ENCODE results near the gene RPL18. TPM values are rescaled to one million over a fixed set of nuclear protein-coding genes. Genes with fewer than 3 reads are reported as not detected.

RPL18 gene
- total RNA-seq, 2 experiments from 2014 or later = 2,095 to 2,140 TPM

- no peaks in the 10 kb centered on the region for H3K9me3 Mint-ChIP-seq
- ChIA-PET CTCF (no interaction called here), POLR2A (no interaction called here)
- peaks cover 4% of the 10 kb centered on the region for H3K36me3 Mint-ChIP-seq
- DNase-seq = no peak
- no peak overlapping the region for H3K27ac Mint-ChIP-seq
- intact Hi-C loops (cut with micrococcal nuclease) = no loop called here
- H3K4me3 Mint-ChIP-seq = no peak overlapping the region
- peaks cover 35% of the 10 kb centered on the region for H3K4me1 Mint-ChIP-seq (ENCODE audit: low read depth)
- no peaks in the 10 kb centered on the region for H3K27me3 Mint-ChIP-seq
These were observed 23.9 kb upstream of the RPL18 start for GRCh38 chr19:48642862-48643261.

GRCh38 chr19:48641850-48642249 is 22.9 kb upstream of the RPL18 start:
- intact Hi-C loops (cut with micrococcal nuclease) = no loop called here
- Mint-ChIP-seq H3K9me3 (no peaks in the 10 kb centered on the region), H3K4me1 (ENCODE audit: low read depth) (peaks cover 39% of the 10 kb centered on the region), H3K27ac (no peak overlapping the region), H3K36me3 (peaks cover 4% of the 10 kb centered on the region), H3K4me3 (no peak overlapping the region), H3K27me3 (no peaks in the 10 kb centered on the region)
- POLR2A ChIA-PET = no interaction called here
- DNase-seq = no peak
- CTCF ChIA-PET = no interaction called here

GRCh38 chr19:48639483-48640375 is 20.8 kb upstream of the RPL18 start:
- POLR2A ChIA-PET = no interaction called here
- DNase-seq = peak; percentile 28
- intact Hi-C loops (cut with micrococcal nuclease) = loop anchor here (2.0 kb wide), 1 partner anchor 1237 kb away; the partner anchor contains the start of genes AKT1S1 and TBC1D17
- Mint-ChIP-seq H3K4me3 (peak overlapping the region; percentile 64), H3K36me3 (peaks cover 4% of the 10 kb centered on the region), H3K4me1 (ENCODE audit: low read depth) (peaks cover 37% of the 10 kb centered on the region), H3K27ac (no peak overlapping the region), H3K9me3 (no peaks in the 10 kb centered on the region), H3K27me3 (no peaks in the 10 kb centered on the region)
- CTCF ChIA-PET = no interaction called here

- Mint-ChIP-seq H3K27me3 (no peaks in the 10 kb centered on the region), H3K4me3 (no peak overlapping the region), H3K36me3 (peaks cover 4% of the 10 kb centered on the region), H3K4me1 (ENCODE audit: low read depth) (peaks cover 39% of the 10 kb centered on the region), H3K9me3 (no peaks in the 10 kb centered on the region), H3K27ac (peak overlapping the region; percentile 98)
- ChIA-PET POLR2A (no interaction called here), CTCF (no interaction called here)
- peak; percentile 28 for DNase-seq
- intact Hi-C loops (cut with micrococcal nuclease) = loop anchor here (2.0 kb wide), 1 partner anchor 1238 kb away; the partner anchor contains the start of genes AKT1S1 and TBC1D17
These were observed 19.9 kb upstream of the RPL18 start for GRCh38 chr19:48638831-48639381.

GRCh38 chr19:48637948-48638830 is 19.2 kb upstream of the RPL18 start:
- H3K4me1 Mint-ChIP-seq (ENCODE audit: low read depth) = peaks cover 41% of the 10 kb centered on the region
- peaks cover 4% of the 10 kb centered on the region for H3K36me3 Mint-ChIP-seq
- no peaks in the 10 kb centered on the region for H3K9me3 Mint-ChIP-seq
- intact Hi-C loops (cut with micrococcal nuclease) = loop anchor here (1.0 to 2.0 kb wide), 2 partner anchors 8 to 1239 kb away; partner anchors contain the start of genes AKT1S1, CA11 and TBC1D17
- ChIA-PET POLR2A (interaction anchor here (1.2 kb wide), 1 partner anchor 7 kb away, joined by 3 read pairs; no protein-coding TSS in a partner anchor), CTCF (no interaction called here)
- H3K4me3 Mint-ChIP-seq = peak overlapping the region; percentile 87
- DNase-seq = peak; percentile 87
- H3K27ac Mint-ChIP-seq = peak overlapping the region; percentile 98
- no peaks in the 10 kb centered on the region for H3K27me3 Mint-ChIP-seq

- peak overlapping the region; percentile 87 for H3K4me3 Mint-ChIP-seq
- H3K27ac Mint-ChIP-seq = peak overlapping the region; percentile 98
- no peaks in the 10 kb centered on the region for H3K9me3 Mint-ChIP-seq
- POLR2A ChIA-PET = interaction anchor here (1.2 kb wide), 1 partner anchor 8 kb away, joined by 3 read pairs; no protein-coding TSS in a partner anchor
- peak; percentile 99 for DNase-seq
- peaks cover 47% of the 10 kb centered on the region for H3K4me1 Mint-ChIP-seq (ENCODE audit: low read depth)
- no peaks in the 10 kb centered on the region for H3K27me3 Mint-ChIP-seq
- CTCF ChIA-PET = no interaction called here
- intact Hi-C loops (cut with micrococcal nuclease) = loop anchor here (1.0 kb wide), 1 partner anchor 9 kb away; the partner anchor contains the start of gene CA11
- H3K36me3 Mint-ChIP-seq = peaks cover 4% of the 10 kb centered on the region
These were observed 18.5 kb upstream of the RPL18 start for GRCh38 chr19:48637449-48637947.

- ChIA-PET CTCF (interaction anchor here (1.0 to 1.1 kb wide), 2 partner anchors 8 to 13 kb away, joined by 3 read pairs; no protein-coding TSS in a partner anchor), POLR2A (interaction anchor here (1.2 kb wide), 1 partner anchor 9 kb away, joined by 3 read pairs; no protein-coding TSS in a partner anchor)
- intact Hi-C loops (cut with micrococcal nuclease) = loop anchor here (1.0 kb wide), 1 partner anchor 9 kb away; the partner anchor contains the start of gene CA11
- no peak for DNase-seq
- Mint-ChIP-seq H3K27me3 (no peaks in the 10 kb centered on the region), H3K4me3 (peak within 1 kb of the TSS; percentile 87), H3K9me3 (no peaks in the 10 kb centered on the region), H3K36me3 (peaks cover 4% of the 10 kb centered on the region), H3K27ac (peak within 1 kb of the TSS; percentile 98), H3K4me1 (ENCODE audit: low read depth) (peaks cover 49% of the 10 kb centered on the region)
These were observed 18.0 kb upstream of the RPL18 start, which contains the start of gene DBP for GRCh38 chr19:48636859-48637448. Gene DBP (minus strand): TSS chr19:48637379. CDS start chr19:48636994, 385 bp downstream.

- CTCF ChIA-PET = interaction anchor here (1.0 to 1.1 kb wide), 2 partner anchors 9 to 12 kb away, joined by 3 read pairs; no protein-coding TSS in a partner anchor
- Mint-ChIP-seq H3K27ac (peak overlapping the region; percentile 80), H3K9me3 (no peaks in the 10 kb centered on the region), H3K36me3 (peaks cover 7% of the 10 kb centered on the region), H3K27me3 (no peaks in the 10 kb centered on the region), H3K4me1 (ENCODE audit: low read depth) (peaks cover 53% of the 10 kb centered on the region), H3K4me3 (peak overlapping the region; percentile 87)
- POLR2A ChIA-PET = interaction anchor here (1.2 kb wide), 1 partner anchor 9 kb away, joined by 3 read pairs; no protein-coding TSS in a partner anchor
- DNase-seq = peak; percentile 40
- intact Hi-C loops (cut with micrococcal nuclease) = loop anchor here (2.0 kb wide), 2 partner anchors 303 to 329 kb away; partner anchors contain the start of gene FTL
These were observed 17.2 kb upstream of the RPL18 start for GRCh38 chr19:48635966-48636858.

GRCh38 chr19:48635263-48635965 is 16.4 kb upstream of the RPL18 start:
- ChIA-PET CTCF (no interaction called here), POLR2A (interaction anchor here (2.7 kb wide), 1 partner anchor 11 kb away, joined by 8 read pairs; no protein-coding TSS in a partner anchor)
- H3K36me3 Mint-ChIP-seq = peaks cover 7% of the 10 kb centered on the region
- DNase-seq = peak; percentile 82
- H3K4me1 Mint-ChIP-seq (ENCODE audit: low read depth) = peaks cover 53% of the 10 kb centered on the region
- intact Hi-C loops (cut with micrococcal nuclease) = loop anchor here (2.0 kb wide), 2 partner anchors 303 to 329 kb away; partner anchors contain the start of gene FTL
- peak overlapping the region; percentile 90 for H3K27ac Mint-ChIP-seq
- H3K4me3 Mint-ChIP-seq = peak overlapping the region; percentile 87
- no peaks in the 10 kb centered on the region for H3K9me3 Mint-ChIP-seq
- H3K27me3 Mint-ChIP-seq = no peaks in the 10 kb centered on the region

Measured in activated CD4-positive, alpha-beta memory T cell treated with anti-CD3 and anti-CD28 coated beads for 36 hours (primary cell).